ENCODE results near the gene CARNS1. TPM values are rescaled to one million over a fixed set of nuclear protein-coding genes. Genes with fewer than 3 reads are reported as not detected.

Gene CARNS1
- total RNA-seq, 1 experiment from 2014 or later, result 0.07 TPM

DNA sequence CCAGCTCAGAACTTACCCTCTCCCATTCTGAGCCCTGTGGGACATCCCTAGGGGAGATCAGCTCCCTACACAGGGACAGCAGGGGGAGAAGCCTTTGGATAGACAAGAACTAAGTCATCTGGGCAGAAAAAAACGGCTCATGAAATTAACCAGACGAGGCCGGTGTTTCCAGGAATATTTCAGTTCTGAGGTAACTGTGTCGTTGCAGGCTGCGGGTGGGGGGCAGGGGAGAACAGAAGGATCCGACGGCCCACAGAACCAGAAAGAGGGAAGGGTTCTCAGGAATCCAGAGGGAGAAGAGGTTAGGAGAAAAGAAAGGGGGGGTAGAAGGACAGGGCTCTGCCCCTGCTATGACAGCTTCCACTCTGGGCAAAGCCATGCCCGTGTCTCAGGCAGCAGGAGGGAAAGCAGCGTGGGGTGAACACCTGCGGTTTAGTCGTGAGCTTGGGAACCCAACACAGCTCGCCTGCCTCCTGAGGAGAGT, 45.6 kb upstream of the CARNS1 start:
- no peaks in the 10 kb centered on the region for H3K27me3 Mint-ChIP-seq (ENCODE audit: insufficient read depth, unreplicated experiment)
- no peaks in the 10 kb centered on the region for H3K9me3 Mint-ChIP-seq (ENCODE audit: unreplicated experiment)
- H3K4me3 Mint-ChIP-seq (ENCODE audit: unreplicated experiment), result no peak overlapping the region
- no TSS peak for BruUV-seq (replicated peaks)
- POLR2A ChIA-PET, result interaction anchor here (1.2 to 6.9 kb wide), 4 partner anchors 8 to 20 kb away, joined by 3 to 91 read pairs (median 9); partner anchors contain the start of gene POLD4
- CTCF ChIA-PET, result interaction anchor here (0.5 to 19.3 kb wide), 7 partner anchors 10 to 1481 kb away, joined by 3 to 659 read pairs (median 5); partner anchors contain the start of genes POLD4 and RPS6KB2
- intact Hi-C loops (cut with micrococcal nuclease), result no loop called here
- peaks cover 56% of the 10 kb centered on the region for H3K4me1 Mint-ChIP-seq (ENCODE audit: insufficient read depth, unreplicated experiment)
- TF ChIP-seq, protein P1, sequence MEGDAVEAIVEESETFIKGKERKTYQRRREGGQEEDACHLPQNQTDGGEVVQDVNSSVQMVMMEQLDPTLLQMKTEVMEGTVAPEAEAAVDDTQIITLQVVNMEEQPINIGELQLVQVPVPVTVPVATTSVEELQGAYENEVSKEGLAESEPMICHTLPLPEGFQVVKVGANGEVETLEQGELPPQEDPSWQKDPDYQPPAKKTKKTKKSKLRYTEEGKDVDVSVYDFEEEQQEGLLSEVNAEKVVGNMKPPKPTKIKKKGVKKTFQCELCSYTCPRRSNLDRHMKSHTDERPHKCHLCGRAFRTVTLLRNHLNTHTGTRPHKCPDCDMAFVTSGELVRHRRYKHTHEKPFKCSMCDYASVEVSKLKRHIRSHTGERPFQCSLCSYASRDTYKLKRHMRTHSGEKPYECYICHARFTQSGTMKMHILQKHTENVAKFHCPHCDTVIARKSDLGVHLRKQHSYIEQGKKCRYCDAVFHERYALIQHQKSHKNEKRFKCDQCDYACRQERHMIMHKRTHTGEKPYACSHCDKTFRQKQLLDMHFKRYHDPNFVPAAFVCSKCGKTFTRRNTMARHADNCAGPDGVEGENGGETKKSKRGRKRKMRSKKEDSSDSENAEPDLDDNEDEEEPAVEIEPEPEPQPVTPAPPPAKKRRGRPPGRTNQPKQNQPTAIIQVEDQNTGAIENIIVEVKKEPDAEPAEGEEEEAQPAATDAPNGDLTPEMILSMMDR (IDR thresholded peaks at IDR 0.05; ENCODE audit: unreplicated experiment), result no peak
- no peak for DNase-seq (ENCODE audit: unreplicated experiment)
- H3K36me3 Mint-ChIP-seq (ENCODE audit: insufficient read depth, unreplicated experiment), result peaks cover 11% of the 10 kb centered on the region
- H3K27ac Mint-ChIP-seq (ENCODE audit: low read depth, unreplicated experiment), result no peak overlapping the region

DNA sequence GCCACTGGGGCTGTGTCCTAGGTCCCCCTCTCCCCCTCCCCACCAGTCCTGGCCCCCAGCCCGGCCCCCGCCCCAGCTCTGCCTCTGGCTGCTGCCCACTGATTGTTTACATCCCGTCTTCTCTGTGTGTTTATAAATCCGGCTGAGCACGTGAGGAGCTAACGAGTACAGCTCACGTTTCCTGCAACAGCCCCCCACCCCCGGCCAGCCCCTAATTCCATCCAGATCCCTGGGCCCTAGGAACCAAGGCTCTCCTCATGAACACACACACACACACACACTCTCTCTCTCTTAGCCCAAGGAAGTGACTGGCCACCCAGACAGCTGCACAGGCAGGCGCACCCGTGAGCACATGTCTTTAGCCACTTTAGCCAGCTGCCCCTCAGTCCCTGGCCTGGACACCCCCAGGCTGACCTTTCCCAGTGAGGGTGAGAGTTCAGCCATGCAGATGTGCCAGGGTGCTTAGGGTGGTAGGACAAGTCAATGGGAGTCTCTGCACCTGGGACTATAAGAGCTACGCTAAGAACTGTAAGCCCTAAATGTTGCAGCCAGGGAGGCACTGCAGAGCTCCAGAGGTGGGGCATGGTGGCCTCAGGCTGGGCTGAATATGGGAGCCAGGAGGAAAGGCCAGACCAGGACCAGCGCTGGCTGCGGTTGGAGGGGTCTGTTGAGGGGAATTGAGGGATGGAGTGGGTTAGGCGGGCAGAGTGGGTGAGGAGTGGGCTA, 45.0 kb upstream of the CARNS1 start:
- peaks cover 11% of the 10 kb centered on the region for H3K36me3 Mint-ChIP-seq (ENCODE audit: insufficient read depth, unreplicated experiment)
- DNase-seq (ENCODE audit: unreplicated experiment), result no peak
- TF ChIP-seq, protein P1 (IDR thresholded peaks at IDR 0.05; ENCODE audit: unreplicated experiment), result no peak
- POLR2A ChIA-PET, result interaction anchor here (0.5 to 6.9 kb wide), 7 partner anchors 9 to 966 kb away, joined by 3 to 91 read pairs (median 3); partner anchors contain the start of gene POLD4
- peaks cover 55% of the 10 kb centered on the region for H3K4me1 Mint-ChIP-seq (ENCODE audit: insufficient read depth, unreplicated experiment)
- intact Hi-C loops (cut with micrococcal nuclease), result no loop called here
- H3K9me3 Mint-ChIP-seq (ENCODE audit: unreplicated experiment), result no peaks in the 10 kb centered on the region
- CTCF ChIA-PET, result interaction anchor here (0.5 to 19.3 kb wide), 12 partner anchors 9 to 1481 kb away, joined by 3 to 659 read pairs (median 4); partner anchors contain the start of genes CDK2AP2, POLD4 and RPS6KB2
- no peaks in the 10 kb centered on the region for H3K27me3 Mint-ChIP-seq (ENCODE audit: insufficient read depth, unreplicated experiment)
- no peak overlapping the region for H3K4me3 Mint-ChIP-seq (ENCODE audit: unreplicated experiment)
- no TSS peak for BruUV-seq (replicated peaks)
- H3K27ac Mint-ChIP-seq (ENCODE audit: low read depth, unreplicated experiment), result peak overlapping the region; percentile 50

DNA sequence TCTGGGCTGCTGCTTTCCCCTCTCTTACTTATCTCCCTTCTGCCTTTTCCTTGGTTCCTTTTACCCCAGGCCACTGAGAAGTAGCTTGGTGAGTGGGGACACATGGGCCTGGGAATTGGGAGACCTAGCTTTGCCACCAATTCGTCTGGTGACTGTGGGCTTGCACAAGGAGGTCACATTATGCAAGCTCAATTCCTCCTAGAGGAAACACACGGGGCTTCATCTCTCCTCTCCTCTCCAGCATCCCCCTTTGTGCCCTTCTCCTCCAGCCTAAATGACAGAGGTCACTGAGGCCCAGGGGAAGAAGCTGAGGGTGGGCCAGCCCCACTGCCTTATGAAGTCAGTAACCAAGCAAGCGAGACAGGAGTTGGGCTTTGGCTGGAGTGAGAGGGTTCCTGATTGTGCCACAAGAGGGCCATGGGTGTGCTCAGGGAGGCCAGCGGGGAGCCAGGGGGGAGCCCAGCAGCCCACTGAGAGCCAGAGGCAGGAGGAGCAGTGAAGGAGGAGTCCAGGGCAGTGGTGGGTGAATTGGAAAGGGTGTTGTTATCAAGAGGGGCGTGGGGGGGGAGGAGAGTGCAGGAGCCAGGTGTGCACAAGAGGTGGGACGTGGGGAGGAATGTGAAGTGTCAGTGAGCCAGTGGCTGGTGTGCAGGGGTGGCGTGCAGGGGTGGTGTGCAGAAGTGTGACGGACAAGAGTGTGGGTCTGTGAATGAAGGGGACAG, 44.1 kb upstream of the CARNS1 start:
- ChIA-PET CTCF (interaction anchor here (0.5 to 19.3 kb wide), 12 partner anchors 8 to 653 kb away, joined by 3 to 659 read pairs (median 4); partner anchors contain the start of genes CDK2AP2 and POLD4), POLR2A (interaction anchor here (0.6 to 6.9 kb wide), 5 partner anchors 9 to 965 kb away, joined by 3 to 91 read pairs (median 12); partner anchors contain the start of gene POLD4)
- Mint-ChIP-seq H3K4me1 (ENCODE audit: insufficient read depth, unreplicated experiment) (peaks cover 47% of the 10 kb centered on the region), H3K27ac (ENCODE audit: low read depth, unreplicated experiment) (no peak overlapping the region), H3K27me3 (ENCODE audit: insufficient read depth, unreplicated experiment) (no peaks in the 10 kb centered on the region), H3K9me3 (ENCODE audit: unreplicated experiment) (no peaks in the 10 kb centered on the region), H3K4me3 (ENCODE audit: unreplicated experiment) (peak overlapping the region; percentile 84), H3K36me3 (ENCODE audit: insufficient read depth, unreplicated experiment) (peaks cover 11% of the 10 kb centered on the region)
- peak; percentile 53 for DNase-seq (ENCODE audit: unreplicated experiment)
- BruUV-seq (replicated peaks), result no TSS peak
- intact Hi-C loops (cut with micrococcal nuclease), result no loop called here
- TF ChIP-seq, protein P1 (IDR thresholded peaks at IDR 0.05; ENCODE audit: unreplicated experiment), result peak; percentile 43

Data from MCF 10A (cell line).